Thyroid gland (tissue), 4 donors: ENCODE measurements around the gene MTG2.

Experiments used
- CTCF ChIP-seq, 6 experiments: fragments of 200-600 bp in 3 of 6; fragments of 450-650 bp in 3 of 6; sonication (generic) in 3 of 6; IDR thresholded peaks; one replicate each; pipeline ENCODE4 v1.5.1; 2016 to 2019; ENCODE audit warnings: antibody characterized with exemption in 6 of 6, mild to moderate bottlenecking in 2 of 6, inconsistent platforms in 1 of 6, moderate library complexity in 1 of 6
- POLR2A ChIP-seq, 2 donors: fragments of 450-650 bp; IDR thresholded peaks; one replicate each; pipeline ENCODE4 v1.6.1; 2017; ENCODE audit warnings: antibody characterized with exemption in 2 of 2, mild to moderate bottlenecking in 2 of 2, moderate library complexity in 1 of 2

GRCh38 chr20:62241506-62241905 is 58.7 kb downstream of the MTG2 start:
- TF ChIP-seq POLR2A (IDR thresholded peaks at IDR 0.05) (no peak), CTCF (IDR thresholded peaks at IDR 0.05) (no peak)
